Calu3 (cell line): ENCODE measurements around the gene ATP8A2. TPM values are rescaled to one million over a fixed set of nuclear protein-coding genes. Genes with fewer than 3 reads are reported as not detected.

Experiments used
- BruUV-seq: library from RNA; stranded (reverse); fragments of 400-500 nt; replicated peaks from 2 replicates; lab custom pipeline; 2021; lab: Mats Ljungman, UMichigan
- CTCF ChIA-PET: fragments of 300-600 bp; sonication (Branson Sonifier 250); formaldehyde crosslinking; loops from one replicate; lab custom pipeline; 2022; ENCODE audit warnings: antibody characterized with exemption; lab: Charles Lee
- DNase-seq: peaks from one replicate; pipeline ENCODE4 v3.0.0; 2022
- H3K27ac Mint-ChIP-seq: one replicate; pipeline ENCODE4 v1.8.0; 2022; ENCODE audit warnings: mixed read lengths; ENCODE audit not compliant: unreplicated experiment
- H3K27me3 Mint-ChIP-seq: one replicate; pipeline ENCODE4 v1.8.0; 2022; ENCODE audit warnings: mixed read lengths; ENCODE audit not compliant: unreplicated experiment
- H3K36me3 Mint-ChIP-seq: one replicate; pipeline ENCODE4 v1.8.0; 2022; ENCODE audit warnings: mild to moderate bottlenecking, moderate library complexity, mixed read lengths; ENCODE audit not compliant: insufficient read depth, unreplicated experiment
- H3K4me1 Mint-ChIP-seq: one replicate; pipeline ENCODE4 v1.8.0; 2022; ENCODE audit warnings: mild to moderate bottlenecking, low read depth, mixed read lengths; ENCODE audit not compliant: unreplicated experiment
- H3K4me3 Mint-ChIP-seq: one replicate; pipeline ENCODE4 v1.8.0; 2022; ENCODE audit warnings: mild to moderate bottlenecking, low read depth, moderate library complexity, mixed read lengths; ENCODE audit not compliant: unreplicated experiment
- H3K9me3 Mint-ChIP-seq: one replicate; pipeline ENCODE4 v1.8.0; 2022; ENCODE audit warnings: low read depth, mixed read lengths; ENCODE audit not compliant: unreplicated experiment
- CTCF ChIP-seq: fragments of 200-600 bp; IDR thresholded peaks from one replicate; pipeline ENCODE4 v1.8.0; 2022; ENCODE audit warnings: antibody characterized with exemption; ENCODE audit not compliant: unreplicated experiment
- intact Hi-C: fragments of 100-400 bp; cut with micrococcal nuclease; formaldehyde crosslinking; loops from one replicate; pipeline ENCODE4 v1.10.0; 2022; ENCODE audit not compliant: unreplicated experiment
- total RNA-seq: library from RNA; stranded (reverse); gene quantifications from 2 replicates; pipeline ENCODE4 v1.2.3, GENCODE V29; 2022

Gene ATP8A2
- total RNA-seq, 1 experiment from 2014 or later, result 0.05 TPM

- no peaks in the 10 kb centered on the region for H3K36me3 Mint-ChIP-seq
- CTCF ChIA-PET, result no interaction called here
Observed at GRCh38 chr13:25928941-25929505, 557.2 kb downstream of the ATP8A2 start.

GRCh38 chr13:25929816-25930215, 558.0 kb downstream of the ATP8A2 start:
- no peaks in the 10 kb centered on the region for H3K4me1 Mint-ChIP-seq
- no peaks in the 10 kb centered on the region for H3K36me3 Mint-ChIP-seq
- DNase-seq, result no peak
- no peaks in the 10 kb centered on the region for H3K9me3 Mint-ChIP-seq
- no peak overlapping the region for H3K4me3 Mint-ChIP-seq
- no TSS peak for BruUV-seq
- CTCF ChIA-PET, result no interaction called here
- H3K27ac Mint-ChIP-seq, result no peak overlapping the region
- intact Hi-C loops, result no loop called here
- no peak for TF ChIP-seq CTCF
- H3K27me3 Mint-ChIP-seq, result peaks cover 27% of the 10 kb centered on the region

More at GRCh38 chr13:25928941-25929505, 557.2 kb downstream of the ATP8A2 start:
- no peaks in the 10 kb centered on the region for H3K9me3 Mint-ChIP-seq
- H3K4me3 Mint-ChIP-seq, result no peak overlapping the region
- TF ChIP-seq CTCF, result no peak
- BruUV-seq, result no TSS peak
- H3K27me3 Mint-ChIP-seq, result peaks cover 27% of the 10 kb centered on the region
- intact Hi-C loops, result no loop called here
- H3K4me1 Mint-ChIP-seq, result no peaks in the 10 kb centered on the region
- no peak for DNase-seq
- no peak overlapping the region for H3K27ac Mint-ChIP-seq

GRCh38 chr13:25930653-25931052, 558.9 kb downstream of the ATP8A2 start:
- Mint-ChIP-seq H3K27me3 (peaks cover 27% of the 10 kb centered on the region), H3K9me3 (no peaks in the 10 kb centered on the region), H3K4me1 (no peaks in the 10 kb centered on the region), H3K27ac (no peak overlapping the region), H3K36me3 (no peaks in the 10 kb centered on the region), H3K4me3 (no peak overlapping the region)
- no peak for DNase-seq
- intact Hi-C loops, result no loop called here
- no TSS peak for BruUV-seq
- CTCF ChIA-PET, result no interaction called here
- TF ChIP-seq CTCF, result no peak

DNA sequence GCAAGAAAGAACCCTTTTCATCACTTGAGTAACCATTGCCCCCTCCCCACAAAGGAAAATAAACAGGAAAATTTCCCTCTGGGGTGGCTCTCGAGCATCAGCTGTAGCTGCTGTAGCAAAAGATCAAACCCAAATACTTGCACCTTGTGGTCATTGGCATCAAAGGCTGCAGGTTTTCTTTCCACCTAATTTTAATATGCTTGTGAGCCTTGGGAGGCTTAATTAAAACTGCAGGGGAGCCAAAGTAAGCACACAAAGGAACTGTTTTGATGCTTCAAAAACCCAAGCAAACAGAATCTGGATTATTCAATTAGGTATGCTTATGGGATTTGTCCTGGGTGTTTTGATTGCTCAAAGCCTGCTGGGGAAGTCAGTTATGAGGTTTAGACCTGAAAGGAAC, 560.6 kb downstream of the ATP8A2 start:
- Mint-ChIP-seq H3K4me3 (no peak overlapping the region), H3K27me3 (peaks cover 27% of the 10 kb centered on the region), H3K27ac (no peak overlapping the region), H3K36me3 (no peaks in the 10 kb centered on the region), H3K4me1 (no peaks in the 10 kb centered on the region), H3K9me3 (no peaks in the 10 kb centered on the region)
- BruUV-seq, result no TSS peak
- DNase-seq, result no peak
- CTCF ChIA-PET, result no interaction called here
- TF ChIP-seq CTCF, result no peak
- intact Hi-C loops, result no loop called here
